GM12874 (cell line): ENCODE measurements around the gene BZW2.

ENCODE experiments used
- CTCF ChIP-seq: IDR thresholded peaks from 2 replicates; pipeline ENCODE4 v1.5.1; 2011; ENCODE audit warnings: low read depth, mild to moderate bottlenecking, control low read depth, low read length, moderate library complexity; ENCODE audit not compliant: insufficient read depth

BZW2 gene

GRCh38 chr7:16726189-16726588 lies 80.2 kb downstream of the BZW2 start:
- no peak for TF ChIP-seq CTCF

- no peak for TF ChIP-seq CTCF
Observed at GRCh38 chr7:16727736-16728135, 81.8 kb downstream of the BZW2 start.

GRCh38 chr7:16728811-16729210 lies 82.8 kb downstream of the BZW2 start:
- no peak for TF ChIP-seq CTCF

GRCh38 chr7:16729541-16729940 lies 83.6 kb downstream of the BZW2 start:
- no peak for TF ChIP-seq CTCF

- TF ChIP-seq CTCF: no peak
Observed at GRCh38 chr7:16730937-16731336, 85.0 kb downstream of the BZW2 start.

- TF ChIP-seq CTCF: no peak
Observed at GRCh38 chr7:16732828-16733227, 86.8 kb downstream of the BZW2 start.

- no peak for TF ChIP-seq CTCF
Observed at GRCh38 chr7:16734148-16734726, 88.3 kb downstream of the BZW2 start.

GRCh38 chr7:16735020-16735419 lies 89.0 kb downstream of the BZW2 start:
- no peak for TF ChIP-seq CTCF
